HepG2 (cell line): ENCODE results near the gene EPX. TPM values are rescaled to one million over a fixed set of nuclear protein-coding genes. Genes with fewer than 3 reads are reported as not detected.

Experiments
- ATAC-seq: fragments of 200-7000 bp; cut with Tn5 transposase; 3 replicates; pipeline ENCODE4 v1.9.1; 2020; ENCODE audit warnings: mild to moderate bottlenecking, moderate library complexity
- BruUV-seq: library from RNA; stranded (reverse); fragments of 400-500 nt; replicated peaks from 2 replicates; lab custom pipeline; 2021; lab: Mats Ljungman, UMichigan
- CTCF ChIA-PET: fragments of 300-600 bp; formaldehyde crosslinking; extraction: SDS; loops from one replicate; lab custom pipeline; 2021; ENCODE audit warnings: low total read pairs, inconsistent platforms, low intra/inter-chr PET ratio; lab: Yijun Ruan, JAX
- POLR2A ChIA-PET: fragments of 350-600 bp; sonication (Branson Sonifier 250); formaldehyde crosslinking; loops from one replicate; lab custom pipeline; 2020; ENCODE audit warnings: antibody characterized with exemption, inconsistent platforms; lab: Yijun Ruan, JAX
- DNase-seq: peaks from one replicate; pipeline ENCODE4 v3.0.0-alpha.2; 2015; ENCODE audit warnings: low spot score
- FAIRE-seq: peaks from 3 replicates; lab custom pipeline; 2011; peaks lifted over from hg19 to GRCh38; lab: Jason Lieb, UNC
- H2AFZ ChIP-seq: one replicate; pipeline ENCODE4 v1.6.1; 2011; ENCODE audit warnings: low read length, inconsistent platforms
- H3K27ac ChIP-seq: fragments of 300-600 bp; 3 replicates; pipeline ENCODE4 v1.8.0; 2011; ENCODE audit warnings: mixed run types, mild to moderate bottlenecking, mixed read lengths, low read length, inconsistent platforms; ENCODE audit not compliant: insufficient read depth; ENCODE audit errors: extremely low read length
- H3K27me3 ChIP-seq, 2 experiments: fragments of 200-600 bp in 1 of 2; 2 replicates in 1 of 2; 3 replicates in 1 of 2; pipeline versions ENCODE4 v1.6.0 to v1.8.0; 2011; ENCODE audit warnings: low read length in 2 of 2, mild to moderate bottlenecking in 2 of 2, moderate library complexity in 2 of 2, inconsistent platforms in 1 of 2; ENCODE audit not compliant: insufficient read depth in 2 of 2, control insufficient read depth in 1 of 2
- H3K36me3 ChIP-seq, 2 experiments: fragments of 200-600 bp in 1 of 2; replicated peaks in 1 of 2; 2 replicates in 1 of 2; 3 replicates in 1 of 2; pipeline versions ENCODE4 v1.5.1 to v1.8.0; 2011; ENCODE audit warnings: low read length in 2 of 2, inconsistent platforms in 1 of 2; ENCODE audit not compliant: insufficient read depth in 2 of 2, control insufficient read depth in 1 of 2
- H3K4me1 ChIP-seq: 2 replicates; pipeline ENCODE4 v1.5.1; 2012; ENCODE audit warnings: low read length, inconsistent platforms; ENCODE audit not compliant: insufficient read depth
- H3K4me2 ChIP-seq: 2 replicates; pipeline ENCODE4 v1.6.0; 2011; ENCODE audit warnings: low read depth, low read length, inconsistent platforms
- H3K4me3 ChIP-seq, 3 experiments: fragments of 200-600 bp in 1 of 3; sonication (generic), shearing (Covaris generic) in 1 of 3; replicated peaks in 1 of 3; 2 replicates each; pipeline ENCODE4 v1.5.1; 2011 to 2016; ENCODE audit warnings: low read length in 3 of 3, inconsistent platforms in 2 of 3, low read depth in 2 of 3, mild to moderate bottlenecking in 2 of 3, control low read depth in 1 of 3, mixed read lengths in 1 of 3; ENCODE audit not compliant: insufficient read depth in 1 of 3
- H3K79me2 ChIP-seq: one replicate; pipeline ENCODE4 v1.6.1; 2011; ENCODE audit warnings: low read length, inconsistent platforms; ENCODE audit not compliant: insufficient read depth
- H3K9ac ChIP-seq: 2 replicates; pipeline ENCODE4 v1.6.0; 2011; ENCODE audit warnings: mild to moderate bottlenecking, low read depth, low read length, inconsistent platforms; ENCODE audit not compliant: insufficient read depth
- H3K9me3 ChIP-seq: 2 replicates; pipeline ENCODE4 v1.5.1; 2012; ENCODE audit warnings: mild to moderate bottlenecking, low read length
- H4K20me1 ChIP-seq: 2 replicates; pipeline ENCODE4 v1.6.0; 2011; ENCODE audit warnings: inconsistent platforms, mild to moderate bottlenecking, low read length, moderate library complexity; ENCODE audit not compliant: insufficient read depth
- ATF7 ChIP-seq, 2 experiments: fragments of 450-650 bp in 1 of 2; sonication (generic) in 1 of 2; formaldehyde crosslinking in 1 of 2; IDR thresholded peaks; 2 replicates each; pipeline versions ENCODE4 v1.4.0 to v1.6.1; 2016 to 2020; ENCODE audit warnings: antibody characterized with exemption in 1 of 2, mild to moderate bottlenecking in 1 of 2, missing genetic modification reagents in 1 of 2
- HDAC6 ChIP-seq: fragments of 200-600 bp; sonication (generic); IDR thresholded peaks from 2 replicates; pipeline ENCODE4 v1.7.0; 2017; ENCODE audit warnings: mild to moderate bottlenecking, antibody characterized with exemption, low read length, low read depth
- HOXA9 ChIP-seq: sonication (generic); formaldehyde crosslinking; IDR thresholded peaks from 2 replicates; pipeline ENCODE4 v1.8.1; 2022; ENCODE audit warnings: missing genetic modification reagents, mild to moderate bottlenecking, moderate library complexity, borderline replicate concordance
- NFKB2 ChIP-seq: sonication (generic); formaldehyde crosslinking; IDR thresholded peaks from 2 replicates; pipeline ENCODE4 v1.4.0; 2020; ENCODE audit warnings: missing genetic modification reagents, borderline replicate concordance
- NR3C1 ChIP-seq: sonication (generic); formaldehyde crosslinking; IDR thresholded peaks from 2 replicates; pipeline ENCODE4 v1.4.0; 2020; ENCODE audit warnings: missing genetic modification reagents
- PITX1 ChIP-seq: sonication (generic); formaldehyde crosslinking; IDR thresholded peaks from 2 replicates; pipeline ENCODE4 v1.5.1; 2020; ENCODE audit warnings: mild to moderate bottlenecking, missing genetic modification reagents
- SAP130 ChIP-seq: IDR thresholded peaks from 2 replicates; pipeline ENCODE4 v1.6.1; 2016; ENCODE audit warnings: low read depth
- SP1 ChIP-seq, 2 experiments: fragments of 450-650 bp in 1 of 2; sonication (generic) in 1 of 2; formaldehyde crosslinking in 1 of 2; IDR thresholded peaks; 2 replicates each; pipeline versions ENCODE4 v1.4.0 to v1.6.1; 2016 to 2020; ENCODE audit warnings: missing genetic modification reagents in 1 of 2
- ZNF230 ChIP-seq: sonication (generic); formaldehyde crosslinking; IDR thresholded peaks from 2 replicates; pipeline ENCODE4 v1.4.0; 2020; ENCODE audit warnings: mild to moderate bottlenecking, missing genetic modification reagents
- ZNF256 ChIP-seq: sonication (generic); formaldehyde crosslinking; conservative IDR thresholded peaks from 2 replicates; pipeline ENCODE4 v1.4.0; 2020; ENCODE audit warnings: missing genetic modification reagents
- ZNF558 ChIP-seq: sonication (generic); formaldehyde crosslinking; IDR thresholded peaks from 2 replicates; pipeline ENCODE4 v1.9.0; 2022; ENCODE audit warnings: mild to moderate bottlenecking, missing genetic modification reagents, borderline replicate concordance
- ZNF564 ChIP-seq: sonication (generic); formaldehyde crosslinking; IDR thresholded peaks from 2 replicates; pipeline ENCODE4 v1.8.1; 2023; ENCODE audit warnings: mild to moderate bottlenecking, missing genetic modification reagents
- WGBS: methylation state at CpG from one replicate; pipeline ENCODE4 v1.1.6; 2017; ENCODE audit warnings: low lambda C conversion rate; 5-methylcytosine and 5-hydroxymethylcytosine counted together
- in situ Hi-C: cut with HindIII; loops from 2 replicates; pipeline ENCODE4 v1.10.0; 2017; ENCODE audit warnings: low pct_unique_long_range_greater_than_20kb; ENCODE audit not compliant: extremely low pct_ligation_motif_present
- intact Hi-C: fragments of 100-400 bp; cut with micrococcal nuclease; formaldehyde crosslinking; loops from one replicate; pipeline ENCODE4 v1.10.0; 2022; ENCODE audit not compliant: unreplicated experiment
- polyA plus RNA-seq, 8 experiments: library from polyadenylated mRNA; depleted of rRNA in 3 of 8; stranded (reverse) in 7 of 8; unstranded in 1 of 8; fragments of >200 nt; fragmentation: Illumina TruSeq in 4 of 8; extraction: Trizol in 4 of 8; gene quantifications; 2 replicates each; pipeline versions ENCODE4 v1.2.1 to v1.2.3, GENCODE V29; 2011 to 2016; ENCODE audit warnings: low read depth in 4 of 8, missing spikeins in 1 of 8, mixed read lengths in 1 of 8; ENCODE audit not compliant: insufficient read depth in 1 of 8
- total RNA-seq, 5 experiments: library from RNA; depleted of rRNA; stranded (reverse); fragments of >200 nt; fragmentation: Illumina TruSeq; extraction: Trizol; gene quantifications; 2 replicates each; pipeline ENCODE4 v1.2.3, GENCODE V29; 2016; ENCODE audit warnings: low read depth in 1 of 5
- TF ChIP-seq, protein P1 (sequence below): IDR thresholded peaks from 2 replicates; pipeline ENCODE4 v1.6.1; 2016; ENCODE audit warnings: low read depth

EPX gene
- total and polyA plus RNA-seq, 2 of the 13 experiments (the other 11 are each of a cell fraction or from before 2014, with no cell fraction given) = not detected

- WGBS = 39% methylated on average over 3 of the region's 3 CpGs
- Histone ChIP-seq H3K79me2 (no peaks in the 10 kb centered on the region), H3K36me3 (no peaks in the 10 kb centered on the region), H3K27ac (no peak overlapping the region), H3K9ac (no peak overlapping the region), H3K9me3 (no peaks in the 10 kb centered on the region), H3K4me2 (no peak overlapping the region), H4K20me1 (no peaks in the 10 kb centered on the region), H2AFZ (no peak overlapping the region), H3K4me1 (no peaks in the 10 kb centered on the region), H3K27me3 (peaks cover under 1 to 27% of the 10 kb centered on the region in 2 experiments; a peak in 3 of 5 replicates), H3K4me3 (no peak overlapping the region)
- intact Hi-C loops (no loop called here), in situ Hi-C loops (no loop called here)
- TF ChIP-seq SAP130 (no peak), ZNF558 (CRISPR knock-in tag) (no peak), HDAC6 (no peak), ZNF564 (no peak), ZNF256 (CRISPR knock-in tag) (no peak), ATF7 (IDR thresholded peaks at IDR 0.05) (no peak), ATF7 (CRISPR knock-in tag; IDR thresholded peaks at IDR 0.05) (no peak), NR3C1 (CRISPR knock-in tag) (no peak)
- no peak for FAIRE-seq
- ChIA-PET POLR2A (no interaction called here), CTCF (no interaction called here)
- BruUV-seq = no TSS peak
- ATAC-seq = no peak
- DNase-seq = no peak
Observed at GRCh38 chr17:58227733-58228132, 35.2 kb downstream of the EPX start.

GRCh38 chr17:58228679-58229078, 36.2 kb downstream of the EPX start:
- Histone ChIP-seq H3K27ac (no peak overlapping the region), H3K27me3 (peaks cover 1 to 30% of the 10 kb centered on the region in 2 experiments; a peak in 3 of 5 replicates), H3K79me2 (no peaks in the 10 kb centered on the region), H4K20me1 (no peaks in the 10 kb centered on the region), H3K9ac (no peak overlapping the region), H3K4me2 (no peak overlapping the region), H3K4me3 (no peak overlapping the region), H2AFZ (no peak overlapping the region), H3K4me1 (no peaks in the 10 kb centered on the region), H3K9me3 (no peaks in the 10 kb centered on the region), H3K36me3 (no peaks in the 10 kb centered on the region)
- DNase-seq (no peak), FAIRE-seq (no peak), ATAC-seq (no peak)
- BruUV-seq = no TSS peak
- POLR2A ChIA-PET = no interaction called here
- in situ Hi-C loops (no loop called here), intact Hi-C loops (no loop called here)
- CTCF ChIA-PET = no interaction called here
- TF ChIP-seq PITX1 (CRISPR knock-in tag) (no peak), ZNF230 (CRISPR knock-in tag) (no peak), SP1 (IDR thresholded peaks at IDR 0.05) (no peak), SP1 (CRISPR knock-in tag; IDR thresholded peaks at IDR 0.05) (no peak), HOXA9 (CRISPR knock-in tag) (no peak), NFKB2 (CRISPR knock-in tag) (no peak)
- TF ChIP-seq, protein P1, sequence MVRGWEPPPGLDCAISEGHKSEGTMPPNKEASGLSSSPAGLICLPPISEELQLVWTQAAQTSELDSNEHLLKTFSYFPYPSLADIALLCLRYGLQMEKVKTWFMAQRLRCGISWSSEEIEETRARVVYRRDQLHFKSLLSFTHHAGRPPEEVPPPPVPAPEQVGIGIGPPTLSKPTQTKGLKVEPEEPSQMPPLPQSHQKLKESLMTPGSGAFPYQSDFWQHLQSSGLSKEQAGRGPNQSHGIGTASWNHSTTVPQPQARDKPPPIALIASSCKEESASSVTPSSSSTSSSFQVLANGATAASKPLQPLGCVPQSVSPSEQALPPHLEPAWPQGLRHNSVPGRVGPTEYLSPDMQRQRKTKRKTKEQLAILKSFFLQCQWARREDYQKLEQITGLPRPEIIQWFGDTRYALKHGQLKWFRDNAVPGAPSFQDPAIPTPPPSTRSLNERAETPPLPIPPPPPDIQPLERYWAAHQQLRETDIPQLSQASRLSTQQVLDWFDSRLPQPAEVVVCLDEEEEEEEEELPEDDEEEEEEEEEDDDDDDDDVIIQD (CRISPR knock-in tag) = no peak
- under 1% methylated on average over 3 of the region's 3 CpGs for WGBS
